OCI-LY7 (cell line): Measurements from ENCODE around the gene YPEL3. TPM values are rescaled to one million over a fixed set of nuclear protein-coding genes. Genes with fewer than 3 reads are reported as not detected.

Source experiments
- BruUV-seq: library from RNA; stranded (reverse); fragments of 400-500 nt; replicated peaks from 2 replicates; lab custom pipeline; 2021; lab: Mats Ljungman, UMichigan
- CTCF ChIA-PET: fragments of 300-600 bp; sonication (Branson Sonifier 250); formaldehyde crosslinking; loops from one replicate; lab custom pipeline; 2022; ENCODE audit warnings: antibody characterized with exemption; ENCODE audit not compliant: unreplicated experiment; lab: Charles Lee
- POLR2A ChIA-PET: fragments of 300-600 bp; sonication (Branson Sonifier 250); formaldehyde crosslinking; loops from one replicate; lab custom pipeline; 2022; ENCODE audit warnings: antibody characterized with exemption; lab: Charles Lee
- DNase-seq: peaks from one replicate; pipeline ENCODE4 v3.0.0-alpha.2; 2015; ENCODE audit warnings: low spot score
- H2AFZ ChIP-seq: fragments of 200-600 bp; sonication (generic), shearing (Covaris generic); 2 replicates; pipeline ENCODE4 v1.6.1; 2014; ENCODE audit warnings: mild to moderate bottlenecking, antibody characterized with exemption, low read length, moderate library complexity
- H3K27ac ChIP-seq: fragments of 200-600 bp; sonication (generic); 2 replicates; pipeline ENCODE4 v1.5.1; 2014; ENCODE audit warnings: mixed run types, low read depth, mild to moderate bottlenecking, moderate library complexity, low read length, inconsistent platforms; ENCODE audit not compliant: poor library complexity, severe bottlenecking
- H3K36me3 ChIP-seq: fragments of 200-600 bp; sonication (generic); 2 replicates; pipeline ENCODE4 v1.6.1; 2014; ENCODE audit warnings: mild to moderate bottlenecking, antibody characterized with exemption, low read length, moderate library complexity, mixed read lengths; ENCODE audit not compliant: insufficient read depth
- H3K4me1 ChIP-seq: fragments of 200-600 bp; sonication (generic); 2 replicates; pipeline ENCODE4 v1.5.1; 2014; ENCODE audit warnings: mild to moderate bottlenecking, low read length; ENCODE audit not compliant: insufficient read depth, poor library complexity, severe bottlenecking
- H3K4me2 ChIP-seq: fragments of 200-600 bp; sonication (generic); 2 replicates; pipeline ENCODE4 v1.6.1; 2014; ENCODE audit warnings: mild to moderate bottlenecking, low read length
- H3K4me3 ChIP-seq: fragments of 200-600 bp; sonication (generic); 2 replicates; pipeline ENCODE4 v1.5.1; 2014; ENCODE audit warnings: mild to moderate bottlenecking, low read depth, low read length; ENCODE audit not compliant: poor library complexity, severe bottlenecking
- H3K79me2 ChIP-seq: fragments of 200-600 bp; sonication (generic); 2 replicates; pipeline ENCODE4 v1.6.1; 2016; ENCODE audit warnings: low read depth, mild to moderate bottlenecking, low read length, moderate library complexity, mixed read lengths; ENCODE audit not compliant: insufficient read depth
- H3K9me2 ChIP-seq: fragments of 200-600 bp; sonication (generic); 2 replicates; pipeline ENCODE4 v1.6.1; 2016; ENCODE audit warnings: mild to moderate bottlenecking, low read length, mixed read lengths; ENCODE audit not compliant: insufficient read depth
- H3K9me3 ChIP-seq: fragments of 200-600 bp; sonication (generic); 2 replicates; pipeline ENCODE4 v1.6.1; 2014; ENCODE audit warnings: mild to moderate bottlenecking, mixed run types, low read length, mixed read lengths
- H4K20me1 ChIP-seq: fragments of 200-600 bp; sonication (generic); 2 replicates; pipeline ENCODE4 v1.6.1; 2014; ENCODE audit warnings: mild to moderate bottlenecking, antibody characterized with exemption, low read length, moderate library complexity, mixed read lengths; ENCODE audit not compliant: insufficient read depth
- EZH2phosphoT487 ChIP-seq: fragments of 200-600 bp; sonication (generic); IDR thresholded peaks from 2 replicates; pipeline ENCODE4 v1.6.1; 2018; ENCODE audit warnings: low read depth, borderline replicate concordance, mild to moderate bottlenecking, mixed run types, antibody characterized with exemption, low read length, moderate library complexity, mixed read lengths
- intact Hi-C: fragments of 100-400 bp; cut with micrococcal nuclease; formaldehyde crosslinking; loops from one replicate; pipeline ENCODE4 v1.10.0; 2022; ENCODE audit not compliant: unreplicated experiment
- total RNA-seq, 2 experiments: library from RNA; depleted of rRNA in 1 of 2; stranded (reverse); fragments of >200 nt in 1 of 2; shearing (Covaris generic) in 1 of 2; gene quantifications; 2 replicates each; pipeline ENCODE4 v1.2.3, GENCODE V29; 2014 to 2022
- TF ChIP-seq, protein P1 (sequence below): fragments of 200-600 bp; sonication (generic); conservative IDR thresholded peaks from 2 replicates; pipeline ENCODE4 v1.5.1; 2014; ENCODE audit warnings: mild to moderate bottlenecking, antibody characterized with exemption, low read length, moderate library complexity, mixed read lengths

YPEL3 gene
- total RNA-seq, 2 experiments from 2014 or later = 17.5 to 34.5 TPM

DNA sequence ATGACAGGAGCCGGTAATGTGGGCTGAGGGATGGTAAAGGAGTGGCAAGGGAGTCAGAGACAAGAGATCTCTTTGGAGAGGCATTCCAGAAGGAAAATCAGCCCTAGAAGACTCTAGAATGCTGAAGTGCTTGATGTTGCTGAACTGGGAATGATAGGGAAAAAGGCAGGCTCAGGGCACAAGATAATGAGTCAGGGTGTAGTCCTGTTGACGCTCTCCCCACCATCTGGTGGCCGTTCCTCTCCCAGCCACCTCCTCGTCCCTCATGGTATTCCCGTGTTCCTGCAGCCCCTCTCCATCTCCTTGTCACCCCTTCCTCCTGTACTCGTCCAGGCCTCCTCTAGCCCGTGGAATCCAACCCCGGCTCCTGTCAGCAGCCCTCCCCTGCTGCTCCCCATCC lies 41.6 kb downstream of the YPEL3 start:
- POLR2A ChIA-PET = no interaction called here
- H2AFZ ChIP-seq = no peak overlapping the region
- no TSS peak for BruUV-seq
- no peak for DNase-seq
- no peaks in the 10 kb centered on the region for H3K9me3 ChIP-seq
- TF ChIP-seq, protein P1, sequence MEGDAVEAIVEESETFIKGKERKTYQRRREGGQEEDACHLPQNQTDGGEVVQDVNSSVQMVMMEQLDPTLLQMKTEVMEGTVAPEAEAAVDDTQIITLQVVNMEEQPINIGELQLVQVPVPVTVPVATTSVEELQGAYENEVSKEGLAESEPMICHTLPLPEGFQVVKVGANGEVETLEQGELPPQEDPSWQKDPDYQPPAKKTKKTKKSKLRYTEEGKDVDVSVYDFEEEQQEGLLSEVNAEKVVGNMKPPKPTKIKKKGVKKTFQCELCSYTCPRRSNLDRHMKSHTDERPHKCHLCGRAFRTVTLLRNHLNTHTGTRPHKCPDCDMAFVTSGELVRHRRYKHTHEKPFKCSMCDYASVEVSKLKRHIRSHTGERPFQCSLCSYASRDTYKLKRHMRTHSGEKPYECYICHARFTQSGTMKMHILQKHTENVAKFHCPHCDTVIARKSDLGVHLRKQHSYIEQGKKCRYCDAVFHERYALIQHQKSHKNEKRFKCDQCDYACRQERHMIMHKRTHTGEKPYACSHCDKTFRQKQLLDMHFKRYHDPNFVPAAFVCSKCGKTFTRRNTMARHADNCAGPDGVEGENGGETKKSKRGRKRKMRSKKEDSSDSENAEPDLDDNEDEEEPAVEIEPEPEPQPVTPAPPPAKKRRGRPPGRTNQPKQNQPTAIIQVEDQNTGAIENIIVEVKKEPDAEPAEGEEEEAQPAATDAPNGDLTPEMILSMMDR = no peak
- TF ChIP-seq EZH2phosphoT487 = no peak
- H4K20me1 ChIP-seq = no peaks in the 10 kb centered on the region
- H3K79me2 ChIP-seq = no peaks in the 10 kb centered on the region
- H3K4me3 ChIP-seq = no peak overlapping the region
- intact Hi-C loops = no loop called here
- peaks cover 27% of the 10 kb centered on the region for H3K4me1 ChIP-seq
- peak overlapping the region; percentile 23; the same call in 1 of the 2 replicates for H3K4me2 ChIP-seq
- no peaks in the 10 kb centered on the region for H3K9me2 ChIP-seq
- no peaks in the 10 kb centered on the region for H3K36me3 ChIP-seq
- CTCF ChIA-PET = interaction anchor here (0.5 to 1.6 kb wide), 2 partner anchors 38 to 285 kb away, joined by 3 read pairs; partner anchors contain the start of gene TBX6
- H3K27ac ChIP-seq = no peak overlapping the region

- POLR2A ChIA-PET = interaction anchor here (0.5 kb wide), 1 partner anchor 37 kb away, joined by 5 read pairs; no protein-coding TSS in a partner anchor
- Histone ChIP-seq H3K9me3 (no peaks in the 10 kb centered on the region), H3K4me1 (peaks cover 27% of the 10 kb centered on the region), H2AFZ (peak overlapping the region; percentile 79), H3K36me3 (no peaks in the 10 kb centered on the region), H4K20me1 (no peaks in the 10 kb centered on the region), H3K4me2 (peak overlapping the region; percentile 97), H3K27ac (no peak overlapping the region), H3K4me3 (peak overlapping the region; percentile 83), H3K9me2 (no peaks in the 10 kb centered on the region), H3K79me2 (no peaks in the 10 kb centered on the region)
- BruUV-seq = no TSS peak
- TF ChIP-seq EZH2phosphoT487 = no peak
- TF ChIP-seq, protein P1 = no peak
- intact Hi-C loops = no loop called here
- CTCF ChIA-PET = no interaction called here
- no peak for DNase-seq
Observed at GRCh38 chr16:30053376-30054015, 42.5 kb downstream of the YPEL3 start.

DNA sequence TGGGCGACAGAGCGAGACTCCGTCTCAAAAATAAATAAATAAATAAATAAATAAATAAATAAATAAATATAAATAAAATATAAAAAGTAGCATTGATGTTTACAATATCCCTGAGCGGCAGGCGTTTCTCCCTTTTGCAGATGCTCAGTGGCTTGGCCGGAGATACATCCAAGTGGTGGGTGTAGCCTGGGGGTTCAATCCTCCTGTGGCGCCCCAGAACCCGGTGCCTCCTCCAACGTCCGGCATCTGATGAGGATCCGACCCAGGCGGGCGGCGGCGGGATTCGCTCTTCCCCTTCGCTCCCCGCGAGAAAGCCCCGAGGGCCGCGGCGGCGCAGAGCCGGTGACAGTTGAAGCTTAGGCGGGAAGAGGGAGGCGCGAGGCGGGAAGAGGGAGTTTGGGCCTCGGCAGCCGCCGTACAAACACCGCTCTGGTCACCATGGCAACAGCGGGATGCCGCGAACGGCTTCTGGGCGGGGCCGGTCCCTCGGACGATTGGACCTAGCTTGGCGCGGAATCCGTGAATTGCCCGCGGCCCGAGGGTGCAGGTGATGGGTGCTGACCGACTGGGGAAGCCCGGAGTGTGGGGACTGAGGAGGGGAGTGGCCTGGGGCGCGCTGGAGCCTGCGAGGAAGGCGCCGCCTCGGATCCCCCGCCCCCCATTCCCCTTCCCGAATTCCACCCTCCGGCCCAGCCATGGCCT lies 43.2 kb downstream of the YPEL3 start:
- peaks cover 27% of the 10 kb centered on the region for H3K4me1 ChIP-seq
- peak overlapping the region; percentile 97 for H3K4me2 ChIP-seq
- no peaks in the 10 kb centered on the region for H3K9me3 ChIP-seq
- no peaks in the 10 kb centered on the region for H4K20me1 ChIP-seq
- TF ChIP-seq EZH2phosphoT487 = no peak
- TF ChIP-seq, protein P1 = no peak
- peak; percentile 95 for DNase-seq
- H3K36me3 ChIP-seq = no peaks in the 10 kb centered on the region
- peak overlapping the region; percentile 79 for H2AFZ ChIP-seq
- ChIA-PET CTCF (no interaction called here), POLR2A (interaction anchor here (0.5 kb wide), 1 partner anchor 37 kb away, joined by 5 read pairs; no protein-coding TSS in a partner anchor)
- TSS peak; percentile 93 for BruUV-seq
- no peaks in the 10 kb centered on the region for H3K79me2 ChIP-seq
- peak overlapping the region; percentile 54 for H3K27ac ChIP-seq
- H3K4me3 ChIP-seq = peak overlapping the region; percentile 83
- intact Hi-C loops = no loop called here
- no peaks in the 10 kb centered on the region for H3K9me2 ChIP-seq
